Naive thymus-derived CD4-positive, alpha-beta T cell (primary cell): ENCODE results near the gene PMP22. TPM values are rescaled to one million over a fixed set of nuclear protein-coding genes. Genes with fewer than 3 reads are reported as not detected.

ENCODE experiments used
- ATAC-seq: fragments of 150-1000 bp; cut with Tn5 transposase; 2 replicates; pipeline ENCODE4 v1.10.0; 2021; ENCODE audit warnings: mild to moderate bottlenecking, moderate library complexity
- CTCF ChIA-PET: fragments of 350-600 bp; sonication (Branson Sonifier 250); formaldehyde crosslinking; loops from one replicate; lab custom pipeline; 2021; ENCODE audit warnings: antibody characterized with exemption; lab: Charles Lee
- POLR2A ChIA-PET: fragments of 350-600 bp; sonication (Branson Sonifier 250); formaldehyde crosslinking; loops from one replicate; lab custom pipeline; 2021; ENCODE audit warnings: antibody characterized with exemption, inconsistent platforms; lab: Charles Lee
- DNase-seq, 9 donors: peaks; one replicate each; pipeline versions ENCODE4 v3.0.0 to v3.0.0-alpha.2; 2020 to 2022; ENCODE audit warnings: mixed read lengths in 1 of 9
- H3K27ac ChIP-seq: one replicate; pipeline ENCODE4 v1.7.0; 2013; ENCODE audit warnings: mild to moderate bottlenecking, low read depth, low read length, moderate library complexity
- H3K27me3 ChIP-seq, 2 donors: one replicate each; pipeline ENCODE4 v1.7.0; 2013; ENCODE audit warnings: low read length in 2 of 2, mild to moderate bottlenecking in 2 of 2, moderate library complexity in 2 of 2; ENCODE audit not compliant: control insufficient read depth in 2 of 2, insufficient read depth in 2 of 2
- H3K36me3 ChIP-seq, 3 experiments: 1 replicate in 2 of 3; 2 replicates in 1 of 3; pipeline ENCODE4 v1.7.0; 2013; ENCODE audit warnings: low read length in 3 of 3, mild to moderate bottlenecking in 3 of 3, moderate library complexity in 1 of 3; ENCODE audit not compliant: insufficient read depth in 3 of 3, control insufficient read depth in 2 of 3
- H3K4me1 ChIP-seq, 2 donors: one replicate each; pipeline ENCODE4 v1.7.0; 2013; ENCODE audit warnings: low read length in 2 of 2, mild to moderate bottlenecking in 2 of 2, moderate library complexity in 1 of 2; ENCODE audit not compliant: control insufficient read depth in 2 of 2, insufficient read depth in 2 of 2
- H3K4me3 ChIP-seq: 2 replicates; pipeline ENCODE4 v1.7.0; 2013; ENCODE audit warnings: mild to moderate bottlenecking, low read length
- H3K9me3 ChIP-seq, 3 experiments: 1 replicate in 2 of 3; 2 replicates in 1 of 3; pipeline ENCODE4 v1.7.0; 2013; ENCODE audit warnings: low read length in 3 of 3; ENCODE audit not compliant: control insufficient read depth in 2 of 3
- H3K27ac Mint-ChIP-seq, 9 donors: one replicate each; pipeline ENCODE4 v1.8.0; 2020 to 2022; ENCODE audit warnings: mixed read lengths in 9 of 9, mild to moderate bottlenecking in 8 of 9, moderate library complexity in 5 of 9, inconsistent platforms in 2 of 9
- H3K27me3 Mint-ChIP-seq, 5 donors: one replicate each; pipeline ENCODE4 v1.8.0; 2021 to 2022; ENCODE audit warnings: mixed read lengths in 5 of 5, mild to moderate bottlenecking in 1 of 5
- H3K36me3 Mint-ChIP-seq, 5 donors: one replicate each; pipeline ENCODE4 v1.8.0; 2020 to 2022; ENCODE audit warnings: mixed read lengths in 5 of 5, mild to moderate bottlenecking in 3 of 5, inconsistent platforms in 1 of 5
- H3K4me1 Mint-ChIP-seq, 7 donors: one replicate each; pipeline ENCODE4 v1.8.0; 2020 to 2022; ENCODE audit warnings: mixed read lengths in 7 of 7, mild to moderate bottlenecking in 3 of 7, inconsistent platforms in 1 of 7
- H3K4me3 Mint-ChIP-seq, 10 donors: one replicate each; pipeline ENCODE4 v1.8.0; 2020 to 2022; ENCODE audit warnings: mild to moderate bottlenecking in 10 of 10, mixed read lengths in 10 of 10, moderate library complexity in 6 of 10, inconsistent platforms in 2 of 10
- H3K9me3 Mint-ChIP-seq, 11 donors: one replicate each; pipeline ENCODE4 v1.8.0; 2020 to 2022; ENCODE audit warnings: mixed read lengths in 11 of 11, mild to moderate bottlenecking in 4 of 11, inconsistent platforms in 1 of 11, moderate library complexity in 1 of 11
- intact Hi-C, 2 donors: fragments of 100-400 bp; cut with micrococcal nuclease; formaldehyde crosslinking; loops; one replicate each; pipeline ENCODE4 v1.15.1; 2023
- polyA plus RNA-seq, 2 donors: library from polyadenylated mRNA; unstranded; fragments of 300-500 nt; fragmentation: Illumina TruSeq; gene quantifications; one replicate each; pipeline ENCODE4 v1.2.3, GENCODE V29; 2021
- total RNA-seq, 6 experiments: library from RNA in 5 of 6; stranded (reverse) in 5 of 6; gene quantifications; 1 replicate in 5 of 6; 2 replicates in 1 of 6; pipeline ENCODE4 v1.2.3 and lab custom pipeline; 2021 to 2026

Gene PMP22
- total and polyA plus RNA-seq, 7 experiments from 2014 or later = 0.40 to 2.3 (median 1.3) TPM; not detected in 3

DNA sequence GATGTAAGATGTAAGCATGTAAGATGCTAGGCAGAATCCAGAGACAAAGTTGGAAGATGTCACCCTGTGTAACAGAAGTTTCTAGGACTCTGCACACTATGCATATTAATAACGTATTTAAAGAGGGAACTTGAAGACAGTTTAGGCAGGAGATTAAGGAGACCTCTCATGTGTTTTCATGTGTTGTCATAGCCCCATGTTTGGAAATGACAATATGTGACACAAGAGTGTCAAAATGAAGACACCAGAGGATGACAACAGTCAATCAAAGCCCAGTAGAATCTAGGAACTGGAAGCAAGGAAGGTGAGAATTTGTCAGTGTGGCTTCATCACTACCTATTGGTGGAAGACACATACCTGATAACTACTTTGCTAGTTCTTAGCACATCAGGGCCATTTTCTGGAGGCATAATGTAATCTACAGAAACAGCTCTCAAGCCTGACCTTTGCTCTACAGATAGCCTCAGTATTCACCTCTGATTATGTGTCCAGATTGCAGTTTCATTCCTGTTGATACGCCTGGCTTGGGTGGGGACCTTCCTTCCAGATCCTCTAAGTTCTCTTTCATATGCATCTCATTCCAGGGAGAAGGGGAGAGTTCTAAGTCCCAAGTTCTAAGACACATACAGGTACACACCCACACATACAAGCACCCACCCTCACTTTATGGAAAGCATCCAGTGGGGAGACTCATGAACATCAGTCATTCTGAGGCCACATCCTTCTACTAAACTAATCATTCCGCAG, 26.3 kb downstream of the PMP22 start:
- no peaks in the 10 kb centered on the region for H3K9me3 ChIP-seq
- Mint-ChIP-seq H3K36me3 (no peaks in the 10 kb centered on the region), H3K4me3 (no peak overlapping the region), H3K4me1 (peaks cover 0 to 11% (median 7%) of the 10 kb centered on the region in 7 donors), H3K27me3 (peaks cover 15 to 37% (median 19%) of the 10 kb centered on the region in 5 donors), H3K27ac (no peak overlapping the region), H3K9me3 (peaks cover 0 to 13% (median 5%) of the 10 kb centered on the region in 11 donors)
- ATAC-seq = peak; percentile 37
- no peak overlapping the region for H3K4me3 ChIP-seq
- DNase-seq = no peak
- H3K27ac ChIP-seq = no peak overlapping the region
- no peaks in the 10 kb centered on the region for H3K27me3 ChIP-seq
- H3K36me3 ChIP-seq = no peaks in the 10 kb centered on the region
- ChIA-PET POLR2A (no interaction called here), CTCF (no interaction called here)
- H3K4me1 ChIP-seq = no peaks in the 10 kb centered on the region
- intact Hi-C loops = no loop called here

DNA sequence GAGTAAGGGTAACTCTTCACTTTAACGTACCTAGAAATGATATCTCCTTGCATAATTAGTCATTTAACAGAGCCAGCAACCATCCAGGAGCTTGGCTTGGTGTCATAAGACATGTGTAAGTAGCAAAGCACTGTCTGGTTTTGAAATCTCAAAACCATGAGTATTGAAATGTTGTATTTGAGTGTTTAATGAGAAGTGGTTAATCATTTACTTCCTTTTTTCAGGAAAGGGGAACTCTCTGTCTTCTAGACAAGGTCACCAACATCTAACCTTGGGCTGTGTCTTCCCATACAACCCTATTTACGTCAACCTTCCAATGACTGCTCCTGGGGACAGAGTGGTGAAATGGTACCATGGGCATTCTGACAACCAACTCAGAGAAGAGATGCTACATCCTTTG, 27.1 kb downstream of the PMP22 start:
- Histone ChIP-seq H3K4me3 (no peak overlapping the region), H3K27ac (no peak overlapping the region), H3K9me3 (no peaks in the 10 kb centered on the region), H3K27me3 (no peaks in the 10 kb centered on the region), H3K4me1 (no peaks in the 10 kb centered on the region), H3K36me3 (no peaks in the 10 kb centered on the region)
- DNase-seq = no peak
- Mint-ChIP-seq H3K27me3 (peaks cover 12 to 37% (median 19%) of the 10 kb centered on the region in 5 donors), H3K36me3 (no peaks in the 10 kb centered on the region), H3K27ac (no peak overlapping the region), H3K4me1 (peaks cover 0 to 11% (median 7%) of the 10 kb centered on the region in 7 donors), H3K4me3 (no peak overlapping the region), H3K9me3 (peaks cover 0 to 13% (median 4%) of the 10 kb centered on the region in 11 donors)
- ChIA-PET POLR2A (no interaction called here), CTCF (no interaction called here)
- peak; percentile 78 for ATAC-seq
- intact Hi-C loops = no loop called here

DNA sequence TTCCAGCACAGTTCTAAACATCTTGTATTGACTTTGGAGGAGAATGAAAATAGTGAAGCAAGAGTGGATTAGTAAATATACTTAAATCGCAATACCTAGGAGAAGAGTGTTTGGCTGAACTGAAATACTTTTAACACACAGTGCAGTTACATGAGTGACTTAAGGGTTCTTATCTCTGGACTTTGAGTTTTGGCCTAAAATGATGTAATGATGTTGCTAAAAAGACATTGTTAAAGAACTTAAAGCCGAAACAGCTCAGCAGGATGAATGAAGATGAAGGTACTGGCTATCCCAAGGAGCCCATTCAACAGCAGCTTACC, 28.1 kb downstream of the PMP22 start:
- no peak for DNase-seq
- Mint-ChIP-seq H3K36me3 (no peaks in the 10 kb centered on the region), H3K4me3 (no peak overlapping the region), H3K9me3 (peaks cover 0 to 5% (median 0%) of the 10 kb centered on the region in 11 donors), H3K27ac (no peak overlapping the region), H3K4me1 (peaks cover 0 to 11% (median 7%) of the 10 kb centered on the region in 7 donors), H3K27me3 (peaks cover 8 to 31% (median 17%) of the 10 kb centered on the region in 5 donors)
- no peaks in the 10 kb centered on the region for H3K9me3 ChIP-seq
- POLR2A ChIA-PET = no interaction called here
- no peaks in the 10 kb centered on the region for H3K27me3 ChIP-seq
- H3K27ac ChIP-seq = no peak overlapping the region
- intact Hi-C loops = no loop called here
- no peaks in the 10 kb centered on the region for H3K4me1 ChIP-seq
- H3K36me3 ChIP-seq = no peaks in the 10 kb centered on the region
- no peak for ATAC-seq
- H3K4me3 ChIP-seq = no peak overlapping the region
- CTCF ChIA-PET = interaction anchor here (0.6 kb wide), 1 partner anchor 265 kb away, joined by 3 read pairs; no protein-coding TSS in a partner anchor

DNA sequence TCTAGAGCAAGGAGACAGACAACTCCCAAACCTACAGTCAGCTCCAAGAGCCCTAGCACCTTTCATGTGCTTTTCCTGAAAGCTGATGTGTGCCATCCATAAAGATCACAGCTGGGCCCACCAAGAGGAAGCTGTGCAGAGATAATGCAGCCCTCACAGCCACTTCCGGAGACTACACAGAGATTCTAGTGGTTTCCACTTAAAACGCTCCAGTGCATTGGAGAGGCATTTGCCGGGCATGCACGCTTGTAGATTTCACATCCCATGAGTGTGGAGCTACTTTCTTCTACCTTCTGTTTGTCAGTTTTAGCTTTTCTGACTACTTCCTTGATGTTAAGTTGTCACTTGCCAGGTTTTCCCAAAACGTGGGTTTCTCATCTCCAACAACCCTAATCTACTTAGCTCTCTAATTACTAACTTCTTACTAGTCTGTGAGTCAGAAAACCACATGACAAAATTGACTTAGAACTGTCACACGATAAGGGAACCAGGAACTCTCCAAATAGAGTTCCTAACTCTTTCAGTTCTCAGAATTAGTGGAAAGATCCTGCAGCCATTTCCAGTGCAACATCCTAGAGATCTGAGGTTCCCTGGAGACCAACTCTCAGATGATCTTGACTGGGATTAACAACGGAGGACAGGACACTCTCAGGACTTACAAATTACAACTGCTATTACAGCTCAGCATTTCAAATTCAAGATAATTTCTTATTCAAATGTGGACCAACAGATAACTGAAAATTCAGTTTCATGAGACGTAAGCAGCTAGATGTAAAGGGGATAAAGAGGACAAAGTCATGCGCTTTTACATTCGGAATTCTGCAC, 28.6 kb downstream of the PMP22 start:
- intact Hi-C loops = no loop called here
- Mint-ChIP-seq H3K27me3 (peaks cover 8 to 26% (median 17%) of the 10 kb centered on the region in 5 donors), H3K27ac (peak overlapping the region in 1 of 9 donors; percentile 42), H3K9me3 (no peaks in the 10 kb centered on the region), H3K4me1 (peaks cover 0 to 11% (median 7%) of the 10 kb centered on the region in 7 donors), H3K36me3 (no peaks in the 10 kb centered on the region), H3K4me3 (peak overlapping the region in 1 of 10 donors; percentile 23)
- Histone ChIP-seq H3K4me1 (no peaks in the 10 kb centered on the region), H3K9me3 (no peaks in the 10 kb centered on the region), H3K36me3 (no peaks in the 10 kb centered on the region), H3K4me3 (no peak overlapping the region), H3K27ac (no peak overlapping the region), H3K27me3 (no peaks in the 10 kb centered on the region)
- DNase-seq = no peak
- ChIA-PET CTCF (interaction anchor here (0.6 kb wide), 1 partner anchor 265 kb away, joined by 3 read pairs; no protein-coding TSS in a partner anchor), POLR2A (no interaction called here)
- peak; percentile 33 for ATAC-seq

DNA sequence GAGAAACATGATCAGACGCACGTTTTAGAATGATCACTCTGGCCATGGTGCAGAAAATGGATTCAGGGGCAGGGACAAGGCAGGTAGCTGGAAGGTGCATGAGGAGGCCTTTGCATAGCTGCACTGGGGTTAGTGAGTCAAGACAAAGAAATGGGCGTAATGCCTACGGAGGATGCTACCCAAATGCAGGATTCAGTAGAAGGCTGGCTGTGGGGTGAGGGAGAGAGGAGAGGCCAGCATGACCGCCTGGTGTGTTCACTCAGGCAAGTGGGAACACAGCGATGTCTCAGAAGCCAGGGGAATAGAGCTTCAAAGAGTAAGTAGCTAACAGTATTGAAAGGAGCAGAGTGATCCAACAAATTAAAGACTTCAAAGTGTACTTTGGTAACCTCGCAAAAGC, 31.2 kb downstream of the PMP22 start:
- H3K4me3 Mint-ChIP-seq = no peak overlapping the region
- no peak overlapping the region for H3K27ac ChIP-seq
- no peaks in the 10 kb centered on the region for H3K36me3 ChIP-seq
- H3K9me3 Mint-ChIP-seq = no peaks in the 10 kb centered on the region
- no peak overlapping the region for H3K4me3 ChIP-seq
- no peak overlapping the region for H3K27ac Mint-ChIP-seq
- intact Hi-C loops = no loop called here
- no peaks in the 10 kb centered on the region for H3K27me3 ChIP-seq
- no peaks in the 10 kb centered on the region for H3K9me3 ChIP-seq
- ATAC-seq (no peak), DNase-seq (no peak)
- ChIA-PET CTCF (no interaction called here), POLR2A (no interaction called here)
- H3K36me3 Mint-ChIP-seq = no peaks in the 10 kb centered on the region
- no peaks in the 10 kb centered on the region for H3K4me1 ChIP-seq
- H3K27me3 Mint-ChIP-seq = peaks cover under 1 to 16% (median 8%) of the 10 kb centered on the region in 5 donors
- peaks cover 0 to 11% (median 7%) of the 10 kb centered on the region in 7 donors for H3K4me1 Mint-ChIP-seq

DNA sequence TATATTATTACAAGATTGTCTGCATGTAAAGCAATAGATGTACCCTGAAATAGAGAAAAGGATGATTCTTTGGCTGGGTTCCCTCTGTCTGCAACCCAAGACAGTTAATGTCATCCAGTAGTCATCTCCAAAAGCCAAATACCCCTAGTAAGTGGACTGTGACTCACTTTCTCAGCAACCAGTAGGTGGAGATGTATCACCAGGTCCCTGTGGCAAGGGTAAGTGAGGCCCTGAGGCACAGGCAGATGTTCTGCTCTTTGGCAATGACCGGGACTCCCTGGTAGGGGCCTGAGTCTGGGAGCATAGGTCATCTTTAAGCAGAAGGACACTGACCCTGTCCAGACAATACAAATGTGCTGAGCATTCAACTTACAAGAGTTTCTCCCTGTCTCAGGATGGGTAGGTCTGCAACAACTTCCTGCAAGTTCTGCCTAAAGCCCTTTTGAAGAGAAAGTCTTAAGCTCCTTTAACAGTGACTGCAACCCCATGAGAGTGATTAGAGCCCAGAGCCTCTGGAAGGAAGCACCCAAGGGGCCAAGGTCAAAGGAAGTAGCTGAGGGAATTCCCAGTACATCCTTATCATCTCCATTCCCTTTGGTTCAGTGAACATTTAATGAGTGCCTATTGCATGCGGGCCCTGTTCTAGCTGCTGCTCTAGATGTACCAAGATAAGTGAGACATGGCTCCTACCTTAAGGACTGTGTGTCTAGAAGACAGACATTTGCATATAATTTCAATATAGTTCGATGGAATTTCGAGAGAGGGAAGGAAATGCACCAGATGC, 31.9 kb downstream of the PMP22 start:
- no peaks in the 10 kb centered on the region for H3K36me3 ChIP-seq
- H3K9me3 ChIP-seq = no peaks in the 10 kb centered on the region
- no peaks in the 10 kb centered on the region for H3K4me1 ChIP-seq
- intact Hi-C loops = no loop called here
- no peak overlapping the region for H3K27ac ChIP-seq
- Mint-ChIP-seq H3K4me3 (no peak overlapping the region), H3K9me3 (no peaks in the 10 kb centered on the region), H3K36me3 (no peaks in the 10 kb centered on the region), H3K27ac (no peak overlapping the region), H3K4me1 (peaks cover 0 to 11% (median 7%) of the 10 kb centered on the region in 7 donors), H3K27me3 (peaks cover 0 to 12% (median 5%) of the 10 kb centered on the region in 5 donors)
- ChIA-PET POLR2A (no interaction called here), CTCF (no interaction called here)
- no peak overlapping the region for H3K4me3 ChIP-seq
- ATAC-seq (peak; percentile 46), DNase-seq (no peak)
- H3K27me3 ChIP-seq = no peaks in the 10 kb centered on the region
